Panc1 (cell line): ENCODE data around the gene SLC27A3.

Experiments used
- POLR2AphosphoS5 ChIP-seq: IDR thresholded peaks from 2 replicates; pipeline ENCODE4 v1.6.1; 2012; ENCODE audit warnings: mild to moderate bottlenecking, low read depth, low read length, moderate library complexity
- SIN3A ChIP-seq: IDR thresholded peaks from 2 replicates; pipeline ENCODE4 v1.6.1; 2012; ENCODE audit warnings: low read depth, mild to moderate bottlenecking, low read length, moderate library complexity, borderline replicate concordance; ENCODE audit not compliant: insufficient read depth
- TCF7L2 ChIP-seq: IDR thresholded peaks from 2 replicates; pipeline ENCODE4 v1.6.1; 2011; ENCODE audit warnings: mild to moderate bottlenecking, low read depth, low read length, inconsistent platforms
- TF ChIP-seq, protein P1 (sequence below): fragments of 450-650 bp; IDR thresholded peaks from 2 replicates; pipeline ENCODE4 v1.5.1; 2017; ENCODE audit warnings: mild to moderate bottlenecking
- TF ChIP-seq, protein P2 (sequence below), 2 experiments: IDR thresholded peaks; 2 replicates each; pipeline ENCODE4 v1.6.1; 2011 to 2012; ENCODE audit warnings: low read depth in 2 of 2, control low read depth in 1 of 2, low read length in 1 of 2, mild to moderate bottlenecking in 1 of 2, moderate library complexity in 1 of 2; ENCODE audit not compliant: insufficient read depth in 1 of 2

DNA sequence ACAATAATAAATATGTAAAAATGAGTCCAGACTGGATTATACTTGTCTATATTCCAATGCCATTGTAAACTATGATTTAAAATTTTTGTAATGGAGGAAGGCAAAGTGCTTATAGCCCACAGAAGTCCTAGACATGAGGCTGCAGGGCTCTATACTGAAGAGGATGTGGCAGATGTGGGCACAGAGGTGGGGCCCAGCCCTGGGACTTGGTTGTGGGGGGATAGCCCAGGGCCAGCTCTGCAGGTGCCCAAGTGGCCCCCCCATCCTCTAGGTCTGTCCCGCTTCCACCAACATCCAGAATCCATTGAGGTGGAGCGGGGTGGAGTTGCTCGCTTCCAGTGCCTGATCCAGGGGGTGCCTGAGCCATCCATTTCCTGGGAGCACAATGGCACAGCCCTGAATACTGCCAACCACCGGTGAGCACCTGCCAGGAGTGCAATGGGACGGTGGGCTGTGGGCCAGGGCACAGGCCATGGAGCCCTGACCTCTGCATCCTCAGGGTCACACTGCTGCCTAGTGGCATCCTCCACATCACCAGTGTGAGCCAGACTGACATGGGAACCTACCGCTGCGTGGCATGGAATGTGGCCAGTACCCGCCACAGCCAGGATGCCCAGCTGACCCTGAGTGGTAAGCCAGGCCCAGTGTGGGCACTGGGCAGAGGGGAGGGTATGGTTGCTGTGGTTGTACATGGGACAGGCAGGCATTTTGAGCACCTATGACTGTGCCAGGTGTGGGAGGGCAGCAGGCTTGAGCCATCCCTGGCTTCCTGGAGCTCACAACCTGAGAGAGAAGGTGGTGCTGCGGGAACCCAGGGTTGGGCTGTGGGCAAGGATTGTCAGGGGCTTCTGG, 21.0 kb downstream of the SLC27A3 start:
- TF ChIP-seq TCF7L2, result no peak
- TF ChIP-seq, protein P1, sequence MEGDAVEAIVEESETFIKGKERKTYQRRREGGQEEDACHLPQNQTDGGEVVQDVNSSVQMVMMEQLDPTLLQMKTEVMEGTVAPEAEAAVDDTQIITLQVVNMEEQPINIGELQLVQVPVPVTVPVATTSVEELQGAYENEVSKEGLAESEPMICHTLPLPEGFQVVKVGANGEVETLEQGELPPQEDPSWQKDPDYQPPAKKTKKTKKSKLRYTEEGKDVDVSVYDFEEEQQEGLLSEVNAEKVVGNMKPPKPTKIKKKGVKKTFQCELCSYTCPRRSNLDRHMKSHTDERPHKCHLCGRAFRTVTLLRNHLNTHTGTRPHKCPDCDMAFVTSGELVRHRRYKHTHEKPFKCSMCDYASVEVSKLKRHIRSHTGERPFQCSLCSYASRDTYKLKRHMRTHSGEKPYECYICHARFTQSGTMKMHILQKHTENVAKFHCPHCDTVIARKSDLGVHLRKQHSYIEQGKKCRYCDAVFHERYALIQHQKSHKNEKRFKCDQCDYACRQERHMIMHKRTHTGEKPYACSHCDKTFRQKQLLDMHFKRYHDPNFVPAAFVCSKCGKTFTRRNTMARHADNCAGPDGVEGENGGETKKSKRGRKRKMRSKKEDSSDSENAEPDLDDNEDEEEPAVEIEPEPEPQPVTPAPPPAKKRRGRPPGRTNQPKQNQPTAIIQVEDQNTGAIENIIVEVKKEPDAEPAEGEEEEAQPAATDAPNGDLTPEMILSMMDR, result no peak
- no peak for TF ChIP-seq POLR2AphosphoS5
- TF ChIP-seq, protein P2, sequence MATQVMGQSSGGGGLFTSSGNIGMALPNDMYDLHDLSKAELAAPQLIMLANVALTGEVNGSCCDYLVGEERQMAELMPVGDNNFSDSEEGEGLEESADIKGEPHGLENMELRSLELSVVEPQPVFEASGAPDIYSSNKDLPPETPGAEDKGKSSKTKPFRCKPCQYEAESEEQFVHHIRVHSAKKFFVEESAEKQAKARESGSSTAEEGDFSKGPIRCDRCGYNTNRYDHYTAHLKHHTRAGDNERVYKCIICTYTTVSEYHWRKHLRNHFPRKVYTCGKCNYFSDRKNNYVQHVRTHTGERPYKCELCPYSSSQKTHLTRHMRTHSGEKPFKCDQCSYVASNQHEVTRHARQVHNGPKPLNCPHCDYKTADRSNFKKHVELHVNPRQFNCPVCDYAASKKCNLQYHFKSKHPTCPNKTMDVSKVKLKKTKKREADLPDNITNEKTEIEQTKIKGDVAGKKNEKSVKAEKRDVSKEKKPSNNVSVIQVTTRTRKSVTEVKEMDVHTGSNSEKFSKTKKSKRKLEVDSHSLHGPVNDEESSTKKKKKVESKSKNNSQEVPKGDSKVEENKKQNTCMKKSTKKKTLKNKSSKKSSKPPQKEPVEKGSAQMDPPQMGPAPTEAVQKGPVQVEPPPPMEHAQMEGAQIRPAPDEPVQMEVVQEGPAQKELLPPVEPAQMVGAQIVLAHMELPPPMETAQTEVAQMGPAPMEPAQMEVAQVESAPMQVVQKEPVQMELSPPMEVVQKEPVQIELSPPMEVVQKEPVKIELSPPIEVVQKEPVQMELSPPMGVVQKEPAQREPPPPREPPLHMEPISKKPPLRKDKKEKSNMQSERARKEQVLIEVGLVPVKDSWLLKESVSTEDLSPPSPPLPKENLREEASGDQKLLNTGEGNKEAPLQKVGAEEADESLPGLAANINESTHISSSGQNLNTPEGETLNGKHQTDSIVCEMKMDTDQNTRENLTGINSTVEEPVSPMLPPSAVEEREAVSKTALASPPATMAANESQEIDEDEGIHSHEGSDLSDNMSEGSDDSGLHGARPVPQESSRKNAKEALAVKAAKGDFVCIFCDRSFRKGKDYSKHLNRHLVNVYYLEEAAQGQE (IDR thresholded peaks at IDR 0.05; ENCODE audit: insufficient read depth in 1 of 2, low read depth in 2 of 2, low read length in 1 of 2), result no peak
- no peak for TF ChIP-seq SIN3A
